Breast epithelium (tissue), 4 donors: ENCODE measurements around the gene RHOT1. TPM values are rescaled to one million over a fixed set of nuclear protein-coding genes. Genes with fewer than 3 reads are reported as not detected.

Experiments
- DNase-seq, 2 donors: peaks; one replicate each; pipeline ENCODE4 v3.0.0-alpha.2; 2019; ENCODE audit warnings: low spot score in 2 of 2
- H3K27ac ChIP-seq, 2 donors: fragments of 200-600 bp; sonication (generic) in 1 of 2; one replicate each; pipeline ENCODE4 v1.5.1; 2016 to 2019; ENCODE audit warnings: mild to moderate bottlenecking in 1 of 2
- H3K27me3 ChIP-seq, 2 donors: fragments of 200-600 bp; sonication (generic) in 1 of 2; one replicate each; pipeline versions ENCODE4 v1.5.1 to v1.6.0; 2017 to 2019; ENCODE audit warnings: control low read depth in 1 of 2, mild to moderate bottlenecking in 1 of 2
- H3K36me3 ChIP-seq: fragments of 200-600 bp; one replicate; pipeline ENCODE4 v1.5.1; 2019
- H3K4me1 ChIP-seq, 2 donors: fragments of 200-600 bp; sonication (generic); one replicate each; pipeline ENCODE4 v1.5.1; 2016 to 2019; ENCODE audit warnings: control low read depth in 1 of 2
- H3K4me3 ChIP-seq, 3 donors: fragments of 200-600 bp; sonication (generic); 1 replicate in 2 of 3; 2 replicates in 1 of 3; pipeline ENCODE4 v1.5.1; 2016 to 2019; ENCODE audit warnings: mild to moderate bottlenecking in 3 of 3, moderate library complexity in 2 of 3
- H3K9me3 ChIP-seq, 2 donors: fragments of 200-600 bp; sonication (generic) in 1 of 2; one replicate each; pipeline ENCODE4 v1.5.1; 2016 to 2019; ENCODE audit warnings: control low read depth in 1 of 2
- POLR2A ChIP-seq: fragments of 450-650 bp; IDR thresholded peaks from one replicate; pipeline ENCODE4 v1.6.1; 2016; ENCODE audit warnings: antibody characterized with exemption, mild to moderate bottlenecking, moderate library complexity
- POLR2AphosphoS5 ChIP-seq, 3 donors: sonication (generic); formaldehyde crosslinking; IDR thresholded peaks; one replicate each; pipeline ENCODE4 v1.6.1; 2017; ENCODE audit warnings: antibody characterized with exemption in 3 of 3
- intact Hi-C: fragments of 100-400 bp; cut with DNase I; formaldehyde crosslinking; loops from one replicate; pipeline ENCODE4 v1.15.1; 2023; ENCODE audit warnings: low total_unique reads
- total RNA-seq, 3 donors: library from RNA; depleted of rRNA; stranded (reverse); fragments of >200 nt; gene quantifications; one replicate each; pipeline ENCODE4 v1.1.0, GENCODE V29; 2016
- TF ChIP-seq, protein P1 (sequence below), 3 donors: fragments of 450-650 bp; IDR thresholded peaks; one replicate each; pipeline ENCODE4 v1.5.1; 2016 to 2017; ENCODE audit warnings: antibody characterized with exemption in 3 of 3, mild to moderate bottlenecking in 3 of 3, moderate library complexity in 3 of 3

Gene RHOT1
- total RNA-seq, 3 donors from 2014 or later: 62.9 to 74.6 (median 72.0) TPM

GRCh38 chr17:32215696-32216095 is 73.4 kb downstream of the RHOT1 start:
- no peak for DNase-seq
- Histone ChIP-seq H3K27me3 (no peaks in the 10 kb centered on the region), H3K36me3 (no peaks in the 10 kb centered on the region), H3K9me3 (no peaks in the 10 kb centered on the region), H3K4me3 (no peak overlapping the region), H3K27ac (no peak overlapping the region), H3K4me1 (no peaks in the 10 kb centered on the region)
- intact Hi-C loops: no loop called here
- TF ChIP-seq POLR2AphosphoS5 (IDR thresholded peaks at IDR 0.05) (no peak), POLR2A (no peak)
- TF ChIP-seq, protein P1, sequence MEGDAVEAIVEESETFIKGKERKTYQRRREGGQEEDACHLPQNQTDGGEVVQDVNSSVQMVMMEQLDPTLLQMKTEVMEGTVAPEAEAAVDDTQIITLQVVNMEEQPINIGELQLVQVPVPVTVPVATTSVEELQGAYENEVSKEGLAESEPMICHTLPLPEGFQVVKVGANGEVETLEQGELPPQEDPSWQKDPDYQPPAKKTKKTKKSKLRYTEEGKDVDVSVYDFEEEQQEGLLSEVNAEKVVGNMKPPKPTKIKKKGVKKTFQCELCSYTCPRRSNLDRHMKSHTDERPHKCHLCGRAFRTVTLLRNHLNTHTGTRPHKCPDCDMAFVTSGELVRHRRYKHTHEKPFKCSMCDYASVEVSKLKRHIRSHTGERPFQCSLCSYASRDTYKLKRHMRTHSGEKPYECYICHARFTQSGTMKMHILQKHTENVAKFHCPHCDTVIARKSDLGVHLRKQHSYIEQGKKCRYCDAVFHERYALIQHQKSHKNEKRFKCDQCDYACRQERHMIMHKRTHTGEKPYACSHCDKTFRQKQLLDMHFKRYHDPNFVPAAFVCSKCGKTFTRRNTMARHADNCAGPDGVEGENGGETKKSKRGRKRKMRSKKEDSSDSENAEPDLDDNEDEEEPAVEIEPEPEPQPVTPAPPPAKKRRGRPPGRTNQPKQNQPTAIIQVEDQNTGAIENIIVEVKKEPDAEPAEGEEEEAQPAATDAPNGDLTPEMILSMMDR (IDR thresholded peaks at IDR 0.05): no peak

DNA sequence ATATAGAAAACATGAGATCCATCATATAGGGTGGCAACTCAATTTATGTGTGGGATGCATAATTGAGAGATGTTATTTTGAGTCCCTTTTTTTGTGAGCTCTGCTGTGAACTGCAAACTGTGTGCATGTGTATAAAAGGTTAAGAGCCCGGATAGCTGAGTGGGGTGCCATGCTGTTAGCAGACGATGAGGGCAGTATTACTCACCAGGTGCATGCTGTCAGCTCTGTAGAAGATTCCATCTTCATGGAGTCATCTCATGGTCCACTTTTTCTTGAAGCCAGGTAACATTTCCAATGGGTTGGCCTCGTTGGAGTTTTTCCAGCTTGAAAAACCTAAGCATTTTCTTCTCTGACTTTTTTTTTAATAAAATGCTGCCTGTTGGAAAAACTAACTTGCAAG is 80.3 kb downstream of the RHOT1 start:
- Histone ChIP-seq H3K4me3 (no peak overlapping the region), H3K27ac (no peak overlapping the region), H3K27me3 (no peaks in the 10 kb centered on the region), H3K4me1 (no peaks in the 10 kb centered on the region), H3K36me3 (no peaks in the 10 kb centered on the region), H3K9me3 (no peaks in the 10 kb centered on the region)
- no peak for TF ChIP-seq POLR2A
- no peak for TF ChIP-seq POLR2AphosphoS5 (IDR thresholded peaks at IDR 0.05)
- intact Hi-C loops: no loop called here
- no peak for DNase-seq

- Histone ChIP-seq H3K9me3 (no peaks in the 10 kb centered on the region), H3K27me3 (no peaks in the 10 kb centered on the region), H3K4me3 (no peak overlapping the region), H3K36me3 (no peaks in the 10 kb centered on the region), H3K4me1 (no peaks in the 10 kb centered on the region), H3K27ac (no peak overlapping the region)
- intact Hi-C loops: no loop called here
- no peak for DNase-seq
- TF ChIP-seq, protein P1 (IDR thresholded peaks at IDR 0.05): no peak
- TF ChIP-seq POLR2A (no peak), POLR2AphosphoS5 (IDR thresholded peaks at IDR 0.05) (no peak)
These were observed 81.4 kb downstream of the RHOT1 start for GRCh38 chr17:32223703-32224102.

DNA sequence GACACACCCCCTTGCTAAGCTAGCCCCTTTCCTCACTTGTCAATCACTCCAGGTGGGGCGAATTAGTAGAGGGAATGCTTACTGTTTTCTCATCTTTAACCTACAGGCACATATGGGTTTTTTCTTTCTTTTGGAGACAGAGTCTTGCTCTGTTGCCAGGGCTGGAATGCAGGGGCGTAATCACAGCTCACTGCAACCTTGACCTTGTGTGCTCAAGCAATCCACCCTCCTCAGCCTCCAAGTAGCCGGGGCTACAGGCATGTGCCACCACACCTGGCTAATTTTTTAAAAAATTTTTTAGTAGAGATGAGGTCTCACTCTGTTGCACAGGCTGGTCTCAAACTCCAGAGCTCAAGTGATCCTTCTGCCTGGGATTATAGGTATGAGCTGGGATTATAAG is 84.6 kb downstream of the RHOT1 start:
- Histone ChIP-seq H3K36me3 (no peaks in the 10 kb centered on the region), H3K27me3 (no peaks in the 10 kb centered on the region), H3K9me3 (no peaks in the 10 kb centered on the region), H3K4me3 (no peak overlapping the region), H3K27ac (no peak overlapping the region), H3K4me1 (no peaks in the 10 kb centered on the region)
- intact Hi-C loops: no loop called here
- DNase-seq: no peak
- TF ChIP-seq, protein P1 (IDR thresholded peaks at IDR 0.05): no peak
- TF ChIP-seq POLR2AphosphoS5 (IDR thresholded peaks at IDR 0.05): no peak
- no peak for TF ChIP-seq POLR2A

DNA sequence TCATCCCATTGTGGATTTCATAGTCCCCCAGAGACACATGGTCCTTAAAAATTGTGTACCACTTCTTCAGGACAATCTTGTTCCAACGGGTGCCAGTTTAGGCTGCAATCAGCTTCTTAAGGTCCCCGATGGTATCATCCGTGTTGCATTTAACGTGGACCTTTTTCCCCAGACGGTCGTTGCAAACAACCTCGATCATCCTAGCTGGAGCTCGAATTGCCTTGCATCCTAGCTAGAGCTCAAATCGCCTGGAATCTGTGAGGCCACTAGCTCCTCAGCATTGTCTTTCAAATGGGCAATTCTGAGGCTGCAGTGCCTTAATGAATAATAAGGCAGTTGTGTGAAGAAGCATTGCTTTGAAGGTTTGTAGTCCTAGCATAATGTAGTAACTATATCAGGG is 85.6 kb downstream of the RHOT1 start:
- no peak for DNase-seq
- H3K9me3 ChIP-seq: no peaks in the 10 kb centered on the region
- no peaks in the 10 kb centered on the region for H3K4me1 ChIP-seq
- no peaks in the 10 kb centered on the region for H3K36me3 ChIP-seq
- no peak for TF ChIP-seq POLR2A
- TF ChIP-seq, protein P1 (IDR thresholded peaks at IDR 0.05): no peak
- no peak overlapping the region for H3K27ac ChIP-seq
- intact Hi-C loops: no loop called here
- H3K4me3 ChIP-seq: no peak overlapping the region
- H3K27me3 ChIP-seq: no peaks in the 10 kb centered on the region

DNA sequence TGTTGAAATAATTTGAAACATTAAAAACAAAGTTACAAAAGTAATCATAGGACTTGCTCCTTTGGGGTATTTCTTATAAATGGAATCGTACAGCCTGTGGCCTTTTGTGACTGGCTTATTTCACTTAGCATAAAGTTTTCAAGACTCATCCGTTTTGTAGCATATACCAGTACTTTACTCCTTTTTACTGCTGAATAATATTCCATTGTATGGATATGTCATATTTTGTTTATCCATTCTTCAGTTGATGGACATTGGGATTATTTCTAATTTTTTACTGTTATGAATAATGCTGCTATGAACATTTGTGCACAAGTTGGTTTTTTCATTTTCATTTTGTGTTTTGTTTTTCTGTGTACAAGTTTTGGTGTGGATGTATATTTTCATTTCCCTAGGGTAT is 93.3 kb downstream of the RHOT1 start:
- no peaks in the 10 kb centered on the region for H3K4me1 ChIP-seq
- intact Hi-C loops: no loop called here

More for the DNA sequence above, 93.3 kb downstream of the RHOT1 start:
- Histone ChIP-seq H3K9me3 (no peaks in the 10 kb centered on the region), H3K27ac (no peak overlapping the region), H3K4me3 (no peak overlapping the region), H3K36me3 (no peaks in the 10 kb centered on the region), H3K27me3 (no peaks in the 10 kb centered on the region)
- TF ChIP-seq, protein P1 (IDR thresholded peaks at IDR 0.05): no peak
- TF ChIP-seq POLR2AphosphoS5 (IDR thresholded peaks at IDR 0.05) (no peak), POLR2A (no peak)
- DNase-seq: no peak
